Stimulated activated CD4-positive, alpha-beta T cell treated with anti-CD3 and anti-CD28 coated beads, Interleukin-12 subunit alpha, Interleukin-12 subunit beta, amount 100 ng/mL, for 4 hours (primary cell): ENCODE results near the gene SEL1L.
"Not testable (repeated sequence)": the region's sequence is repeated elsewhere in the genome, so short reads cannot be mapped to it uniquely, and the experiment has no call there.

ENCODE experiments used
- DNase-seq: peaks from one replicate; pipeline ENCODE4 v3.0.0-alpha.2; 2020

SEL1L gene

DNA sequence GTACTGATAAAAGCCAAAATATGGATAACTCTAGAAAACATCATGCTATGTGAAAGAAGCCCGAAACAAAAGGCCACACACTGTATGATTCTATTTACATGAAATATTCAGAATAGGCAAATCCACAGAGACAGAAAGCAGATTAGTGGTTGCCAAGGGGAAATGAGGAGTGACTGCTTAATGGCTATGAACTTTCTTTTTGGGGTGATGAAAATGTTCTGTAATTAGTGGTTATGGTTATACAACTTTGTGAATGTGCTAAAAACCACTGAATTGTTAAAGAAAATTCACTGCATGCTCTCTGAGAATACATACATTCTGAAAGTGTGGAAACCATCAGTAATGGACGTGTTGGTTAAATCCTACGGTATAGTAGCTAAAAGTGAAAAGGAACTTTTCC lies 93.6 kb downstream of the SEL1L start:
- no peak for DNase-seq

DNA sequence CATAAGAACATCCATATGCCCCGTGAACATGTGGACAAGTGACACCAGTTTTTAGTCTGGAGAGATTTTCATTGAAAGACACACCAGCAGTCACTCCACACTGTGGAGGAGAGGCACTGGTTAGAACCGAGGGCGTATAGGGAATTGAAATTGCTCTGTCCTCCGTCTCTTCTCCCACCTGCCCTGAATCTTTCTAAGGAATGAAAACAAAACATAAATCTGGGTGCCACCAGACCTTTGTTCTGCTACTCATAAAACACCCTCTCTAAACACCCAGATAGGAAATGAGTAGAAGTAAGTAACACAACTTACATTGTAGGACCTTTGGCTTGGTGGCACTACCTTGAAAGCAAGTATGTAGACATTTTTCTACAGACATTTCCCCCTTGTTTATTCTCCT lies 96.4 kb downstream of the SEL1L start:
- DNase-seq: no peak

DNA sequence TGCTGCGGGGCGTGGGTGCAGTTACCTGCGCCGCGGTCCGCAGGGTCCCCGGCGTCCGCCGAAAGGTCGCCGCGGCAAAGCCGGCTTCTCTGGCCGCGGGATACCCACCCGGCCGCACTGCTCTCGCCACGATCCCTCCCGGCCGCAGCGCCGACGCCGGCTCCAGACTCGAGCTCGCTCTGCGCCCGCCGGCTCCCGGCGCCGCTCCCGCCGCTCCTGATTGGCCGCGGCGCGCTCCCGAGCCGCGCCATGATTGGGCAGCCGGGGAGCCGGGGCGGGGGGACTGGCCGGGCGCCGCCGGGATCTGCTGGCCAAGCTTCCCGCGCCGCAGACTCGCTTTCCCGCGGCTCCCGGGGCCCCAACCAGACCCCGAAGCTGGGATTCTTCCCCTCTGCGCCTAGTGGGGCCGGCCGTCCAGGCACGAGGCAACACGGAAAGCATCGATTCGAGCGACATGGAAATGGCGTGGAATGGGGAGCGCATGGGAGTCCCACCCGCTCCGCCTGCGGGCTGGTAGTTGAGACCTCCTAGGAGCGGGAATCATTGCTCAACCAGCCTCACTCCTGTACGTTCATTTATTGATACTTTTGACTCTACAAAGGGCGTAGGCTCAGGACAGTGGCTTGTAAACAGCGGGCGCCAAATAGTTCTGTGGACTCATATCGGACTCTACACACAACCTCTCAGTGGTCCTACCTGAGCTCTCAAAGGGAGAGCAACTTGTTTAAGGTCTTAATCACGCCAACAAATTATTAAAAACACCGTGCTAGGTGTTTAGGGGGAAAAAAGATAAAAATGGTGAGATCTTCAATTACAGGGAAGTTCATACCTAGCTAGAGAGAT lies 97.1 kb downstream of the SEL1L start:
- peak; percentile 46 for DNase-seq

- peak; percentile 3 for DNase-seq
Measured at GRCh38 chr14:81435391-81436295, 98.0 kb downstream of the SEL1L start.

GRCh38 chr14:81435048-81435390 lies 98.6 kb downstream of the SEL1L start:
- DNase-seq: no peak

- no peak for DNase-seq
Measured at GRCh38 chr14:81434230-81434629, 99.4 kb downstream of the SEL1L start.

DNA sequence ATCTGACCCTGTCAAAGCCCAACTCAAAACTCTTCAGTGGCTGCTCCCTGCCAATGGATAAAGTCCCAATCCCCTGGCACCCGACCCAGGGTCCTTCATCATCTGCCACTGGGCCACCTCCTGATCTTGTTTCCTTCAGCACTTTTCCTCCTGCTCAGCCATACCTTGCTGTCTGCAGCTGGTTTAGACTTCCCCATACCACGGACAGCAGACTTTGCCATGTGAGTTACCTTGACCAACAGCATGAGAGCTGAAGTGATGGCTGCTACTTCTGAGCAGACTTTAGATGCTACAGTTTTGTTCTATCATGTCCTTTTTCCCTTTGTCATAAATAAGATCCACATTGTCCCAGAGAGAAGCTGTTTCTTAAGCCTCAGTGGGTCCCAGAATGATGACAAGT lies 100.3 kb downstream of the SEL1L start:
- no peak for DNase-seq

DNA sequence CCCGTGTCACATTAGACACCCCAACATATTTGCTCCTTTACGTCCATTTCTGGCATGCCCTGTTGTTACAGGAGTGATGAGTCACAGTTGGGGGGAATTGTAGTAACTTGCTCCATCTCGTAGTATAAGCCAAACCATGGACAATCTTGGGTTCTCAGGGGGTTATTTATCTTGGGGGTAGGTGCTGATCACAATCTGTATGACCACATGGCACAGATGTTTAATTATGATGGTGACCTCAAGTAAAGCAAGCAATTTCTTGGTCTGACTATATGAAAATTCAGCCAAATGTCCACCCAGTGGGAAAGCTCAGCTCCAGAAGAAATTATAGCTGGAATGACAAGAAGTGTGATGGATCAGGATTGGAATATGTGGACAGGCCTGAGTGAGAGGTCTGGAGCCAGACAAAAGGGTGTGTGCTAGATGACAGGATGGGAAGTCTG lies 101.4 kb downstream of the SEL1L start:
- DNase-seq: no peak

DNA sequence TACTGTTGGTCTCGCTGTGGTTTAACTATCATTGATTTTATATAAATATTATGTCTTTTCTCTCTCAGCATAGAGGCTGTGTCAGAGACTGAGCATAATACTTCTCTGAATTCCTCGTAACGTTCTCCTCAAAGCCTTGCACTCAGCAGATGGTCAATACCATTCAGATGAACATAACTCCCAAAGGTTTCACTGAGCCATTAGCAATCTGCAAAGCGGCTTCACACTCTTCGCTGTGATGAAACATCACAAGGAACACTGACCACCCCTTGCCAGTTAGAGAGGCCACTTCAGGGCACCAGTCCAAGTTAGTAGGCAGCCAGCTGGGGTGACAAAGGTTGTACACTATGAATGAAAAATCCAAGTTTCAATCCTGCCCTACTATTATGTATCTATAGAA lies 103.4 kb downstream of the SEL1L start:
- DNase-seq: no peak

DNA sequence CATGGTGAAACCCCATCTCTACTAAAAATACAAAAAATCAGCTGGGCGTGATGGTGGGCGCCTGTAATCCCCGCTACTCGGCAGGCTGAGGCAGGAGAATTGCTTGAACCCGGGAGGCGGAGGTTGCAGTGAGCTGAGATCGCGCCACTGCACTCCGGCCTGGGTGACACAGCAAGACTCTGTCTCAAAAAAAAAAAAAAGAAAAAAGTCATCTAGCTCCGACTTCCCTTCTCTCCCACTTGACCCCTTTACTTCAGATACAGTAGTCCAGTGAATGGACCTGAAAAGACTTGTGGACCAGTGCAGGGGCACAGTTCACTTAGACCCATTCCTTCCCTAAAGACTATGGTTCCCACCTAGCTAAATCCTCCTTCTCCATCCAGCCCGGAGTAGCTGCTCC lies 103.9 kb downstream of the SEL1L start:
- not testable (repeated sequence) for DNase-seq

DNA sequence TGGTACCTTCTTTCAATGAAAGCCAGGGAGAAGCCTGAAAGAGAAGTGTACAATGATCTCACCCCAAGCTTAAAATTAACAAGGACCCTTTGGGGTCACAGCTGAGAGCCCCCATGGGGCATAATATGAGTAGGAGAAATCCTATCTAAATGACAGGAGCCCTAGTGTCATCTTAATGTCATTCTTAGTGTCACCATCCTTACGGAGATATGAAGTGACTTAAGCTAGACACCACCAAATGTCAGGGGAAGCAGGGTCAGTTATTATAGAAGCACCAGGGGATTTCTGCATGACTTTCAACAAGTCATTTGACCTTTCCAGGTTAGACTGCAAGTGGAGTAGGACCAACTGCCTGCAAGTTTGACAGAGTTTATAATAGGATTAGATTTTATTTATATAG lies 104.6 kb downstream of the SEL1L start:
- no peak for DNase-seq

- DNase-seq: no peak
Measured at GRCh38 chr14:81427348-81428058, 106.2 kb downstream of the SEL1L start.

- no peak for DNase-seq
Measured at GRCh38 chr14:81423504-81423903, 110.1 kb downstream of the SEL1L start.
